NCI-H2196 (cell line): ENCODE results near the gene GMEB2.
"Not testable (repeated sequence)": the region's sequence is repeated elsewhere in the genome, so short reads cannot be mapped to it uniquely, and the experiment has no call there.

Source experiments
- DNase-seq: peaks from one replicate; lab custom pipeline; 2025; ENCODE audit not compliant: unreplicated experiment; lab: John Stamatoyannopoulos, UW

Gene GMEB2

GRCh38 chr20:63657260-63657936 is 30.5 kb upstream of the GMEB2 start:
- no peak for DNase-seq

DNA sequence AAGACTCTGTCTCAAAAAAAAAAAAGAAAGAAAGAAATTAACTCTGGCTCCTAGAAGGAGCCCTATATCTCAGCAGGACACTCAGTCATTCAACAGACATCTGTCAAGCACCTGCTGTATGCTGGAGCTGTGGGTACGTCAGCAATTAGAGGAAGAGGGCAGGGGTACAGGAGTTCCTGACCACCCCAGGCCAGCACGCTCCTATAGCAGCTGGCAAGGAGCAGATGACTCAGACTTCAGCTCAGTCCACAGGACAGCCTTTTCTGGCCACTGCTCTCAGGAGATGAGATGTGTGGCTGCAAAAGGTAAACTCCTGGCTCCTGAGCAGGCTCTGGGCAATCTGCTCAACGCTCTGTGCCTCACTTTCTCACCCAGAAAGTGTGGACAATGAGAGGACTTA is 29.6 kb upstream of the GMEB2 start:
- no peak for DNase-seq

DNA sequence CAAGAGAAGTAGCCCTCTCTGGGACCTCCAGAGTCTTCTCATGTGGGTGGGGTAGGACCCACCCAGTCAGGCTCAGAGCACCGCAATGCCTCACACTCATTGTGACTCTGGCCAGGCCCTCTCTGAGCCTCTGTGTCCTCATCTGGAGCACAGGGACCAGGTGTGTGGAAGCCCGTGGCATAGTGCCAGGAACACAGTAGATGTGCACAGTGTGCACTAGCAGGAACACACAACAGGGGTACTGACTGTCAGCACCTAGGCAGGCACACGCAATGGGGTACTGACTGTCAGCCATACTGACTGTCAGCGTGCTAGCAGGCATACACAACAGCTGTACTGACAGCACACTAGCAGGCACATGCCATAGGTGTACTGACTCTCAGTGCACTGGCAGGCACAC is 28.3 kb upstream of the GMEB2 start:
- DNase-seq = peak; percentile 17

GRCh38 chr20:63653974-63654668 is 27.2 kb upstream of the GMEB2 start:
- DNase-seq = no peak

DNA sequence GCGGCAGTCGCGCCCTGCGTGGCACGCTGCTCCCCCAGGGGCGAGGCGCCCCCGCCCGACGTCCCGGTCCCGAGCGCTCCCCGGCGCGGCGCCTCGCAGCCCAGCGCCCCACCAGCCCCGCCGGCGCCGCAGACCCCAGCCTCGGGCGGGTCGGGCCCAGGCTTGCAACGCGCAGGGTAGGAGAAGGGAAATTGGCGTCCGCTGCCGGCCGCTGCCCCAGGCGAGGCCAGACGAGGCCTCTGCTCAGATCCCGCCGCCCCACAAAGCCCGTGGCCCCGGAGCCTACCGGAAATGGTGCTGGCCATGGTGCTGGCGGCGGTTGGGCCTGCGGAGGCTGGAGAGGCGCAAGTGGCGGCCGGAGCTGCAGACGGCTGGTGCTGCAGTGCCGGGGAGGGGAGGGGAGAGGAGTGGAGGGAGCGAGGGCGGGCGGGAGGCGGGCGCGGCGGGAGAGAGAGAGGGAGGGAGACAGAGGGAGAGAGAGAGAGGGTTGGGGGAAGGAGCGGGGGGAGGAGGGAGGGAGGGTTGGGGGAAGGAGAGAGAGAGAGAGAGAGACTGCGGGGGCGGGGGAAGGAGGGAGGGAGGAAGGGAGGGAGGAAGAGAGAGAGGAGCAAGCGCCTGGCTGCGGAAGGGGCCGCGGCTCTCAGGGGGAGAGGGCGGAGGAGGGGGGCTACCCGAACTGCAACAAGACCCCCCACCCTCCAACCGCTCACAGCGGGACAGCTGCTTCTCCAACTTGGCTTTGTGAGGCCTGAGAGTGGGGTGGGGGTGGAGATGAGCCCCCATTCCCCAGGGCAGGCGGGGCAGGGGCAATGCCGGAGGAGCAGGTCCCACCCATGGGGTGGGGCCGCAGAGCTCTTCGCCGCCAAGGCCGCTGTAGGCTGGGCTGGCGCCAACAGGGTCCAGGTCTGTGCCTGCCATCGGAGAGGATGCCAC is 26.4 kb upstream of the GMEB2 start, which contains the start of gene STMN3:
Gene STMN3, minus strand, starts transcription at position 384 of the 933 bp plus-strand sequence. Its CDS starts 79 bp downstream, at position 305.
- peak; percentile 85 for DNase-seq

DNA sequence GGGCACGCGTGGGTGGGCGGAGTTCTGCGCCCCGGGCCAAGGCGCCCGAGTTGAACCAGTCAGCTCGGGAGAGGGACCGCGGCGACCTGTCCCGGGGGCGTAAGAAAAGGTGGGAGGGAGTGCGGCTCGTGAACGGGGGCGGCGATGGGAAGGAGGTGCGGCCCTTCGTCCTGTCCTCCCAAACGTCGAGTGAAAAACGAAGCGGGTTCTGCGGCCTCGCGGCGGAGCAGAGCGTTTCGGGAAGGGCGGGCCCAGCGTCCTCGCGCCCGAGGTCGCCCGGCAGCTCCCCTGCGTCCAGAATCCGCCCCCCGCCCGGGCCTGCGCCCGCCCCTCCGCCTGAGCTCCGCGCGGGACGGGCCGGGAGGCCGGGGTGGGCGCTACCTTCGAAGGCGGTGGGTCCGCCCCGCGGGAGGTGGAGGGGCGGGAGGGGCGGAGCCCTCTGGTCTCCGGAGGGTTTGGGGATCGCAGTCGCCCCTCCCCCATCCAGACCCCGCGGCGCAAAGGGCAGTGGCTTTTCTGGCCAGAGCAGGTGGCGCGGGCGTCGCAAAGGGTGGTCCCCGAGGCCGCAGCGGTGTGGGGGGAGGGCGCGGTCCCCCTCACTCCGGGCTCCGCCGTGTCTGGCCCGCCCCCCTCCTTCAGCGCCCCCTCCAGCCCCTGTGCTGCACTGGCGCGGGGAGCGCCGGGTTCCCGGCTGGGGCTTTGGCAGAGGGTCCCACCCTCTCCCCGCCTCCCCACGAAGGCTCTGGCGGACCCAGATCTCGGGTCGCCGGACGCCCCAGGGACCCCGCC is 25.5 kb upstream of the GMEB2 start:
- peak; percentile 34 for DNase-seq

GRCh38 chr20:63651942-63652191 is 25.0 kb upstream of the GMEB2 start:
- peak; percentile 52 for DNase-seq

- not testable (repeated sequence) for DNase-seq
Measured at GRCh38 chr20:63650486-63650885, 23.6 kb upstream of the GMEB2 start.

DNA sequence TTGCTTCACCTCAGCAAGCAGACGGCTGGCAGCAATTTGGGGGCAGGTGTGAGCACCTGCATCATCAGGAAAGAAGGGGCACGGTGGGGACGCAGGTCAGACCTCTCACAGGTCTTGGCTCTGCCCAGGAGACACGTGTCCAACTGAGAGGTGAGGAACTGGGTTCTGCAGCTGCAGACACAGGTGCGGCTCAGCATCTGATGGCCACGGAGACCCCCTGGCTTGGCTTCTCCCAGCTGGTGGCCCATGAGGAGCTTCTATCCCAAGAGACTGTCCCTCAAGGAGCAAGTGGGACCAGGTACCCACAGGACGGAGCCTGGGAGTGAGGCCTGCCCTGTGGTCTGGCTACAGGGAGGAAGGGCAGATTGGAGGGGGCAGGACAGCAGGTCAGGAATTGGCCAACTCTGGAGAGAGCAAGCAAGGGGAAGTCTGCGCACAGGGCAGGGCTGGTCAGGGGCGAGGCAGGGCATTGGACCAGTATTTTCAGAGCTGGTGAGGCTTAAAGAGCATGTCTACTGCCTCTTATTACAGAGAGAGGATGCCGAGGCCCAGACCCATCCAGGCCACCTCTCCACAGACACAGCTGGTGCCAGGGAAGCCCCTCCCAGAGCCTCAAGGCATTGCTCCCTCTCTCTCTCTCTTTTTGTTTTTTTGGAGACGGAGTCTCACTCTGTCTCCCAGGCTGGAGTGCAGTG is 22.1 kb upstream of the GMEB2 start:
- DNase-seq = no peak

DNA sequence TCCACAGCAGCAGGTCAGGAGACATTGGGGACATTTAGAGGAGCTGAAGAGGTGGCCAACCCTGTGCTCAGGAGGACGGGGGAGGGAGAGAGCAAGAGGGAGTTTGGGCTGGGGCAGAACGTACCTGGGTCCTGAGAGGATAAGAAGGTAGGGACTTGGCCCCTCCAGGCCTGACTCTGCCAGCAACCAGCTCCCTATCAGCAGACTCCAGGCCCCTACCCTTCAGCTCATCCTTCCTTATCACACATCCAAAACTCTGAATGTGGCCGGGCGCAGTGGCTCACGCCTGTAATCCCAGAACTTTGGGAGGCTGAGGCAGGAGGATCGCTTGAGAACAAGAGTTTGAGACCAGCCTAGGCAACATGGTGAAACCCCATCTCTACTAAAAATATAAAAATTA is 21.3 kb upstream of the GMEB2 start:
- DNase-seq = no peak

DNA sequence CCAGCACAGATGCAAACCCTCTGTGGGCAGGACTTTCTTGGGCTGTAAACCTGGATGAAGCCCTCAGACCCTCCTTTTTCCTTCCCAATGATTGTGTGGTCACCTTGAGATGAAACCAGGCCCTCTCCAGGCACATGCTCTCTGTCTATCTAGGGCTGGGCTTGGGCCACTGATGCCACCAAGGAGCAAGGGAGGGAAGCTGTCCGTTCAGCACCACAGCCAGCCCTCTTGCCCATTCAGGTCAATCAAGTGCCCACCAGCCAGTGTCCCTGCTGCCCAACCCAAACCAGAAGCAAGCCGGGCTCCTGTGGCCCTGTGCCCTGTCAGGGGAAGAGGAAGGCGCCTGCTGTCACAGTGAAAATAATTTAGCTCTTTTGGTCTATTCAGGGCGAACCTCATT is 18.3 kb upstream of the GMEB2 start:
- DNase-seq = no peak

- no peak for DNase-seq
Measured at GRCh38 chr20:63643946-63644345, 17.0 kb upstream of the GMEB2 start.

GRCh38 chr20:63643499-63643898 is 16.6 kb upstream of the GMEB2 start:
- DNase-seq = no peak

DNA sequence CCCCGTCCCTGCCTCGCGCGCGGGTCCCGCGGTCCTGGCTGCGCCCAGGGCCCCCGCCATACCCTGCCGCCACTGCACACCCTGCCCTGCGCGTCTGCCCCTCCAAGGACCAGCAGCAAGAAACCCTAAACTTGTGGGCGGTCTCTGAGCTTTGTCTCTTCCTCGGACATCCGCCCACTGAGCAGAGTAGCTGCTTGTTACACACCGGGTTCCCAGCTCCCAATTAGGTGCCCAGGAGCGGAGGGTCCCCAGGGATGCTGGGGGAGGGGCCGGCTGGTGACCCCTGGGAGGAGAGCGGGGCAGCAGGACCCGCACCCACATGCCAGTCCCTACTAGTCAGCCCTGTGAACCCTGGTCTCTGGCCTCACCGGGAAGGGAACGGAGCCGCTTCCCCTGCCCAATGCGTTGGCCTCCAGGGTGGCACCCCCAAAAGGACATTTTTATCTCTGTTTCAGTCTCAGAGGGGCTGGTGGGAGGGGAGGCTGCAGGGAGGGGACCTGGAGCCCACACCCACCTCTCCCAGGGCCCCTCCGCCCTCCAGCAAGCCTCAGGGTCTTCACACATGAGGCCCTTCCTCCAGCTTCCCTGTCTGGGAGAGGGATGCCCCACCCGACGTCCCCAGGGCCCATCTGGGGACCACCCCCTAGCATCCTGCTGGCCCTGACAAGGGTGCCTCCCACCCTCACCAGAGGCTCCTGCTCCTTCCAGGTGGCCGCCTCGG is 15.8 kb upstream of the GMEB2 start:
- no peak for DNase-seq

DNA sequence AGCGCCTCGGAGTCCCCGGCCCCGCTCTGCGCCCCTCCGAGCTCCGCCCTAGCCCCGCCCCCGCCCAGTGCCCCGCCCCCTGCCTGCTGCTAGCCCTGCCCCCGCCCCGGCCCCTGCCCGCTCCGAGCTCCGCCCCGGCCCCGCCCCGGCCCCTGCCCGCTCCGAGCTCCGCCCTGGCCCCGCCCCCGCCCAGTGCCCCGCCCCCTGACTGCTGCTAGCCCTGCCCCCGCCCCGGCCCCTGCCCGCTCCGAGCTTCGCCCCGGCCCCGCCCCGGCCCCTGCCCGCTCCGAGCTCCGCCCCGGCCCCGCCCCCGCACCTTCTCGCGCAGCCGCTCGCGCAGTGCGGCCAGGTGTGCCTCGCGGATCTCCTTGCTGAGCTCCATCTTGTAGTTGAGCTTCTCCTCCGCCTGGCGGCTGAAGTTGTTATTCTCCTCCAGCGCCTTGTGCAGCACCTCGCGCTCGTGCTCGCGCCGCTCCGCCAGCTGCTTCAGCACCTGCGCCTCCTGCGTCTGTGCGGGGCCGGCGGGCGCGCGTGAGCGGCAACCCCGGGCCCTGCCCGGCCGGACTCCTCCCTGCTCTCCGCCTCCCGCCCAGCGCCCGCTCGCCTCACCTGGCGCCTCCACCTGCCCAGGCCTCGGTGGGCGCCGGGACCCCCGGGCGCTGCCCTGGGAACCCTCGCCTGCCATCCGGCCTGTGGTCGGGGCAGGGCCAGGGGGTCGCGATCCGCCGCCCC is 15.1 kb upstream of the GMEB2 start:
- peak; percentile 93 for DNase-seq

DNA sequence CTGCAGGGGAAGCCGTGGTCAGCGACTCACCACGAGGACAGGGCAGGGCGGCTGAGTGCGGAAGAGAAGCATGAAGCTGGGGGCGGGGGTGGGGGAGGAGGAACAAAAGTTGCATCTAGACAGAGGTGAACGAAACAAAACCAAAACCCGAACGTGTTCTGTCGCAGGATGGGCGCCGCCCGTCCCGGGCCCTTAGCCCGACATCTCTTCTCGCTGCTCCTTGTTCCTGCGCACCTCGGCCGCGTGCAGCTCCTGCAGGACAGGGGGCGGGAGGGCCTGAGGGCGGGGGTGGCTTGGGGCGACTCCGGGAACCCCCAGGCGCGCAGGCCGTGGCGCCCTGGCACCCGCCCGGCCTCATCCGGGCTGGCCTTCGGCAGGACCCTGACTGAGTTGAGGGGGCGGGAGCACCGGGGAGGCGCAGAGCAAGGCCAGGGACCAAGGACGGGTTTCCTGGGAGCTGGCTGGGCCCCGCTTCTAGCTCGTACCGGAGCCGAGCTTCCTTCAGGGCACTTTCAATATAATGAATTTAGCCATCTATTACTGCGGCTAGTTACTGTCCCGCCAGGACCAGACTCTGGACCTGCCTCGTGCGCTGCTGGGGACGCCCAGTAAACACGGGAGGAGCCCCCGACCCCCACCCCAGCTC is 14.4 kb upstream of the GMEB2 start:
- DNase-seq = no peak

GRCh38 chr20:63640686-63641085 is 13.8 kb upstream of the GMEB2 start:
- not testable (repeated sequence) for DNase-seq

DNA sequence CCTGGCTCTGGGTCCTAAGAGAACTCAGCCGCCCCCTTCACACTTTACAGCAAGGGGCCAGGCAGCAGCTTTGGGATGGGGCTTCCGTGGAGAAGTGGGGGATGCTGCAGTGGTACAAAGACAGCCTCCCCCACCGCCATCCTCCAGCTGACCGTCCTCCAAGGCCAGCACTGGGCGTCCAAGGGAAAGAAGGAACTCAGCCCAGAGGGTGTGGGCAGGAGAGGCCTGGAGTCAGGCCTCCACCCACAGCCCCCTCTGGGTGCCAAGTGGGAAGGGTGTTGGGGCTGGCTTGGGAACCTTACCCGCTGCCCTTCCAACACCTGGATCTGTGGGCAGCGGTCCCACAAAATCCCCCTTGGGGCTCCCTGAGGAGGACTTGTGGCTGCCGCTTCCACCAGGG is 13.2 kb upstream of the GMEB2 start:
- DNase-seq = no peak
